Effector CD4-positive, alpha-beta T cell (primary cell): Measurements from ENCODE around the gene PPL.
"Not testable (repeated sequence)": the region's sequence is repeated elsewhere in the genome, so short reads cannot be mapped to it uniquely, and the experiment has no call there.

ENCODE experiments used
- DNase-seq: peaks from one replicate; pipeline ENCODE4 v3.0.0-alpha.2; 2020

The PPL gene

DNA sequence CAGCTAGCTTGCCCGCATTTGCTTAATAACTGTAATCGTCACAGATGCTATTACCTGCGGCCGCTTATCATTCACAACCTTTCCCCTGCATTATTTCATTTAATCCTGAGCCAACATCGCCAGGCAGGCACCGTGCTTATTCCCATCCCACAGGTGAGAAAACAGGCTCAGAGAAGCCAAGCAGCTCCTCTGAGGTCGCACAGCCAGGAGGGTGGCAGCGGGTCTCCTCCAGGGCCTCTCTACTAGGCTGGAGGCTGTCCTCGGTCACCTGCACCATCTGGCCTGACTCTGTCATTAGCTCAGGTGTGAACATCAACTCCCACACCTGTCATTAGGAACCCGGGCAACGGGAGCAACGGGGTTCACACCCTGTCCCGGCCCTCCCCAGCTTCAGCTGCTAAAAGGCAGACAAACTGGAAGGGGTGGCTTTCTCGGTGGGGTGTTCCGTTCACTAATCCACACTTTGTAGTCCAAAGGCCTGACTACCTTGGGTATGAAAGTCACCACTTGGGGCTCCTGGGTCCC lies 3.0 kb downstream of the PPL start:
- no peak for DNase-seq

DNA sequence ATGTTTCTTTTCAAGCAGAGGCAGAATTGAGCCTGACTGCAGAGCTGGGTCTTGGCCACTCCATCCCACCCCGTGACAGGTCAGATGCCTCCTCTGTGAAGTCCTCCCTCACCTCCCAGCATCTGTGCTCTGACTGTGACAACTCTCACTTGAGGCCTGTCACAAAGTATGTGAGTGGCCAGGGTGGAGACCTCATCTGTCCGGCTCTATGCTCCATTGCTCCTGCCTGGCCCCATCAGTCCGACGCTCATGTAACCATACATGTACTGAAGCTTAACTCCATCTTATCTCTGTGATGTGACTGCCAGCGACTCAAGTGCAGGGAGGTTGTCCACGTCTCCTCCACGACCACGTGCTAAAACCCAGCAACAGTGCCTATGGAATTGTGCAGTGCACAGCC lies 3.5 kb downstream of the PPL start:
- no peak for DNase-seq

DNA sequence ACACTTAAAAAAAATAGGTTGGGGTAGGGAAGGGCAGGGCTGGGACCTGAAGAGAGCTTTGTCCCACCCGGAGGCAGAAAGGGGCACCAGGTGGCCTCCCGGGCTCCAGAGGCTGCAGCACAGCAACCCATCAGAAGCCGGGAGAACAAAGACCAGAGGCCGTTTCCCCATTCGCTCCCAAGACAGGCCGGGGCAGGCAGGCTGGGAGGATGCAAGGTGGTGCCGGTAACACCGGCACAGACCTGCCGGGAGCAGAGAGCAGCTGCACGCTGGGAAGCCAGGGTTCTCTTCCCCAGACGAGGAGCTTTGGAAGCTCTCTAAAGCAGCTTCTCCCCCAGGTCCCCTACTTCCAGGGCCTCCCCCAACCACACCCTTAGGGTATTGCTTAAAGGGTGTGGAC lies 5.6 kb downstream of the PPL start:
- DNase-seq: no peak

DNA sequence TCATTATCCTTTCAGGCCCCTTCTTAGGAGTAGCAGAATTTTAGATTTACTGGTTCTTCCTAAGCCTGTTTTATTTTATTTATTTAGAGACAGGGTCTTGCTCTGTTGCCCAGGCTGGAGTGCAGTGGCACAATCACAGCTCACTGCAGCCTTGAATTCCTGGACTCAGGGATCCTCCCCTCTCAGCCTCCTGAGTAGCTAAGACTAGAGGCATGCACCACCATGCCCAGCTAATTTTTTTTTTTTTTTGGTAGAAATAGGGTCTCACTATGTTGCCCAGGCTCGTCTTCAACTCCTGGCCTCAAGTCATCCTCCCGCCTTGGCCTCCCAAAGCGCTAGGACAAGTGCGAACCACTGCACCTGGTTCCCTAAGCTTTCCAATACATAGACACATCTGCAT lies 7.3 kb downstream of the PPL start:
- not testable (repeated sequence) for DNase-seq

DNA sequence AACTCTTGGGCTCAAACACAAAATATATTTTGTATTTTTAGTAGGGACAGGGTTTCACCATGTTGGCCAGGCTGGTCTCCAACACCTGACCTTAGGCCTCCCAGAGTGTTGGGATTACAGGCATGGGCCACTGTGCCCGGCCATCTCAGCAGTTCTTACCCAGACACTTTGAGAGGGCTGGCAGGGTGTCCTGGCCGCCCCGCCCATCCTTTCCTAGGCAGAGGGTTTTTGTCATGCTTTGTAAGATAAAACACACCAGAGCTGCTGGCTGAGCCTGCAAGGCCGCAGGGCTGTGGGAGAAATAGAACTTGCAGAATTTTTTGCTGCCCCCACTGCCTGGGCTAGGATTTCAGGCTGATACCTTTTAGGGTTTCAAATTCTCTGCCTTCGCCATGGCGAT lies 8.7 kb downstream of the PPL start:
- DNase-seq: no peak

DNA sequence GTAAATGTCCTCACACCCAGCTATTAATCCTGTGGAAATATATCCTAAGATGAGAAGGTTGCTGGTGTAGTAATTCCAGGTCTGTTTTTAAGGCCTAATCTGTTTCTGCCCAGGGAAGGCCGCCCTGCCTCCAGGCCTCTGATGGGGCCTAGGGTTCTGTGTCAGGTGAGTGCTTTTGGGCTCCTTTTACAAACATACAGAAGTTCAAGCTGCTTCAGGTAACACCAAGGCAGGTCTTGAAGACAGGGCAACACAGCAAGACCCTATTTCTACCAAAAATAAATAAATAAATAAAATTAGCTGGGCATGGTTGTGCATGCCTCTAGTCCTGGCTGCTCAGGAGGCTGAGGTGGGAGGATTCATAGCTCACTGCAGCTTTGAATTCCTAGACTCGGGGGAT lies 9.3 kb downstream of the PPL start:
- no peak for DNase-seq

DNA sequence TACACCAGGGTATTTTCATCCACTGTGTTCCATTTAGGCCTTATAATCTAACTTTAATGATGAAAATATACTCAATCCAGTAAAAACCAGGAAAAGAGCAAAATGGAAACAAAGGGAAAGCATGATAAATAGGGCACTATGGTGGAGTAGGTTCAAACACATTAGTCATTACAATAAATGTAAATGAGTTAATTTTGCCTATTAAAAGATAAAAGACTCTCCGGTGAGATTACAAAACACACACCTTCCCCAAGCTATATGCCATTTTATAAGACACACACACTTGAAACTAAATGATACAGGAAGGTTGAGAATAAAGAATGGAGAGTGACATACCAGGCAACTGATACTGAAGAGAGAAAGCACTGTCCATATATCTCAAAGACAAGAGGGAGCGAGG lies 10.0 kb downstream of the PPL start:
- DNase-seq: no peak

DNA sequence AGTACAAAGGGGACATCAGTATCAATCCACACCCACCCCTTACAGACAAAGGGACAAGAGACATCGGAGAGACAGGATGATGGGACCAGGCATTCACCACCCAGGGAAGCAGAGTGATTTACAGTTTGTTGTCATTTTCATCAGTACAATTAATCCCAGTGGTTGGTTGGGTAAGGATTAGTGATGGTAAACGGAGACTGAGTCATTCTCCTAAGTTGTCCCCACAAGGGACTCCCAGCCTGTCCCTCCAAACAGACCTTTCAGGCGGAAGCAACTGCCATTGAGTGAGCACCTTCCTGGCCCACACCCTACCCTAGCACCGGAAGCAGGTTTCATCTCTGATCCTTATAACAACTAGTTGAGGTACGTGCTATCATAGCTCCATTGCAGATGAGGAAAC lies 11.2 kb downstream of the PPL start:
- DNase-seq: no peak

DNA sequence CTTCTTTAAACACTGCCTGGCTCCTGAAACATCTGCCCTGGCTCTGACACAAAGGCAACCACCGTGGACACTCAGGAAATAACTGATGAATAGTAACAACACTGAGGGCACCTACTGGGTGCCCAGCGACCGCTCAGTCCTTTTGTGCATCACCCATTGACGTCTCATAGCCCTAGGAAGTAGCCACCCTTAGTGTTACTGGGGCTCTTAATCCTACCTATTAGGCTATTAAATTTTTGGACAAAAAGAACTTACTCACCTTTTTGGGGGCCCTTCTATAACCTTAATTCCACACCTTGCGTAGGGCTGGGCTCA lies 11.7 kb downstream of the PPL start:
- no peak for DNase-seq

DNA sequence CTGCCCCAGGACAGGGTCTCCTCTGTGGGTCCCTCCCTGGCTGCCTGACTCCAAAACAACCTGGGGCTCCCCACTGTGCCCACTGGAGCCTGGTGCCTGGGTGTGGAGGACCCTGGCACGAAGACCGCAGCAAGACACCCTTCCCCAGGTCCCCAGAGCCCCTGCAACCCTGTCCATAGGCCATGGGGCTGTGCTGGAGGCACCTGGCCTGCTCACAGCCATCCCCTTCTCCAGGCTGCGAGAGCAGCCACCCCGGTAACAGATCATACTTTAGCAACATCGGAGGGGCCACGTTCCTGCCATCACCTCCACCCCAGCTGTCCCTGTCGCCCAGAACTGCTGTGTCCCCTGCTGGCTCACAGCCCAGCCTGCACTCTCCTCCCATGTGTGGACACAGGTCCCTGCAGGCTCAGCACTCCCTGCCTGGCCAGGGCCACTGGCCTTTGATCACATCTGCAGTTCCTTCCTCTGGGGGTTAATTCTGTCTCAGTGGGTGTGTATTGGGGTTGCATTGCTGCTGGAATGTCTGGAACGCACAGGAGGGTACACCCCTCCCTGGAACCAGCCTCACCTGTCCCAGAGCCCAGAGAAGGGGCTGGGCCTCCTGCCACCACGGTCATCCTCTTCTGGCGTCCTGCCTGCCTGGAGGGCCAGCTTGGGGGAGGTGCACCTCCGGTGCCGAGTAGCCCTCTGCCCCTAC lies 12.2 kb downstream of the PPL start:
- no peak for DNase-seq

DNA sequence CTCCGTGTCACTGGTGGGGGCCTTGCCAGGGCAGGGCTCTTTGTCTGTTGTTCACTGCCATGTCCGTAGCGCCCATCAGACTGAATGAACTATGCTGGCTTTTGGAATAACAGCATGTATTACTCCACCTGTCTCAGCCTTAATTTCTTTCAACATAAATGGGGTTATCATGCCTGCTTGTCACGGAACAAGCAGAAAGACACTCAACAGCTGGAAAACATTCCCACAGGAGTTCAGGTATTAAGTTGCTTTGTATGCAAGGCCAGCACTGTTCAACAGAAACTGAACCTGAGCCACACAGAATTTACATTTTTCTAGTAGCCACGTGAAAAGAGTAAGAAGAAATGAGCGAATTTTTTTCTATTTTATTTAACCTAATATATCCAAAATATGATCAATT lies 13.1 kb downstream of the PPL start:
- no peak for DNase-seq

DNA sequence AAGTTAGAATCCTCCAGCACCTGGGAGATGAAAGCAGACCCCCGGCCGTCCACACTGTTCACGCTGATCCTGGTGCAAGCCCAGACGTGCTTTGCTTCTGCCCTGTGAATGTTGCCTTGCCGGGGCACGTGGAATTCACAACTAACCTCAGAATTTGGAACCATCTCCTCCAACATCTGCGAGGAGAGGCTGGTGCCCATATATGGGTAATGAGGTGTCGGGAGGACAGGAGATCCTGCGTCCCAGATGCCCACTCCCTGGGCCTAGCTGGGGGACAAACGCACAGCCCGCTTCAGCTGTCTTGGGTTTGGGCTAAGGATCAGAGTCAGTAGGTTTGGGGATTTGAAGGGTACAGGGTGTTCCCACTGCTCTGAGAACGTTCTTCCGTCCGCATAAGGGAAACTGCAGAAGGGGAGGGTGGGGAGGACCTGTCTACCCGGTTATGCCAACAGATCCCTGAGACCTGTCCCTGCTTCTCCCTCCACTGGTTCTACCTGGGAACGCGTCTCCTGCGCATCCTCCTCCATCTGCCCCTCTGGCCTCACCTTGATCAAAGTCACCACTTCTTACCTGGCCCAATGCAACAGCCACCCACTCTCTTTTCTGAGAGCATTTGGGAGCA lies 14.1 kb downstream of the PPL start:
- no peak for DNase-seq

DNA sequence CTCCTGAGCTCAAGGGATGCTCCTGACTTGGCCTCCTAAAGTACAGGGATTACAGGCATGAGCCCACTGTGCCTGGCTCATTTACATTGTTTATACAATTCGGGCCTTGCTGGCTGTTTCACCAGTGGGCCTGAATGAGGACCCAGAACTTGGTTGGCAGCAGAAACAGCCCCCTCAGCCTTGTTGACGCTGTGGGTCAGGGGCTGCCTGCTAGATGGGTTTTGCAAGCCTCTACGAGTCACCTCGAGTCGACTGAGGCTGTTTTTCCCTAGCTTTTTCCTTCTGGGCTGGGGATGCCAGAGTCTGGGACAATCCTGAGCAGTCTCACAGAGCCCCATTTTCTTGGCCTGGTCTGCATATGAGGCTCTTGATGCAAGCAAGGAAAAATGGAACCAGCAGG lies 16.1 kb downstream of the PPL start:
- DNase-seq: no peak

DNA sequence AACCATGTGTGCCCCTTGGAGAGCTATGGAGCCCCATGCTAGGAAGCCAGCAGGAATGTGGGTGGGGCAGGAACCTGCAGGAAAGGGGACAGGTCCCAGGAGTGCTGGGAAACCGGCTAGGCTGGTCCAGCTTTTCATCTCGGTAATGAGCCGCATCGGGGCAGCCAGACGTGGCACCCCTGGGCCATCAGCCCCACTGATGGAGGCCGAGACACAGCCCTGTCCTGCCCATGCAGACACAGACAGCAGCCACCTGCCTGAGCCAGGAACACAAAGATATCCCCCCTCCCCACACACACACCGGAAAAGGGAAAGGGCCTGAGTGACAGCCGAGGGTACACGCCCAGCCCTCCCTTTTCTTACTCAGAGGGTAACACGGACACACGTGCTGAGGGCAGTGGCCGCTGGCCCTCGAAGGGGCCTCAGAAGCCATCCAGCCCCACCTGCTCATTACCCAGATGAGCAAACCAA lies 18.1 kb downstream of the PPL start:
- DNase-seq: no peak

DNA sequence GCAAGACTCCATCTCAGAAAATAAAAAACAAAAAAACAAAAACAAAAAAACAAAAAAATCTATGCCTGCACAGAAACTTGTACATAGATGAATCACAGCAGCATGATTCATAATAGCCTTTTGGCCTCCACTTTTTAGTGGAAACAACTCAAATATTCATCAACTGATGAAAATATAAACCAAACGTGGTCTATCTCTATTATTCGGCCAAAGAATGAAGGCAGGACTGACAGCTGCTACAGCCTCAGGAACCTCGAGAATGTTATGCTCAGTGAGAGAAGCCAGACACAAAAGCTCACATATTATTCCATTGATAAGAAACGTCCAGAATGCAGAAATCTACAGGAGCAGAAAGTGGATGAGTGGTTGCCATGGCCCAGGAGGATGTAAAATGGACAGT lies 19.8 kb downstream of the PPL start:
- DNase-seq: no peak

DNA sequence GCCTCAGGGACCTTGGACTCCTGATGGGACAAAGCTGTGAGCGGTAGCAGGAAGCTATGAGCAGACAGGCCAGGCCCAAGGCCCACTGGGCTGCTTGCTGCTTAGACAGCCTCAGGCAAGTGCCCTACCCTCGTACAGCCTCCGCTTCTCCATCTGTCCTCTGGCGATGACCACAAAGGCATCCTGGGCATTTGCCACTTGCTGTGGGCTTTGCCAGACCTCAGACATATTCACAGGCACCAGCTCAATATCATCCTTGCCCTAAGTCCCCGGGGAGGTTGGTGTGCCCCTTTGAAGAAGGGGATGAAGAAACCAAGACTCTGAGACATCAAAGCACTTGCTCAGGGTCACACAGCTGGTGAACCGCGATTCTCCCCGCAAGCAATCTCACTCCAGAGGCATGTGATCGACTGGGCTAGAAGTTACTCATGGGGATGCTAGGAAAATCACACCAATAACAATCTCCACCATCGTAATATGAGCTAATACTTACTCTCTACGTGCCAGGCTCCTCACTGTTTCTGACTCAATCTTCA lies 21.7 kb downstream of the PPL start:
- DNase-seq: no peak

DNA sequence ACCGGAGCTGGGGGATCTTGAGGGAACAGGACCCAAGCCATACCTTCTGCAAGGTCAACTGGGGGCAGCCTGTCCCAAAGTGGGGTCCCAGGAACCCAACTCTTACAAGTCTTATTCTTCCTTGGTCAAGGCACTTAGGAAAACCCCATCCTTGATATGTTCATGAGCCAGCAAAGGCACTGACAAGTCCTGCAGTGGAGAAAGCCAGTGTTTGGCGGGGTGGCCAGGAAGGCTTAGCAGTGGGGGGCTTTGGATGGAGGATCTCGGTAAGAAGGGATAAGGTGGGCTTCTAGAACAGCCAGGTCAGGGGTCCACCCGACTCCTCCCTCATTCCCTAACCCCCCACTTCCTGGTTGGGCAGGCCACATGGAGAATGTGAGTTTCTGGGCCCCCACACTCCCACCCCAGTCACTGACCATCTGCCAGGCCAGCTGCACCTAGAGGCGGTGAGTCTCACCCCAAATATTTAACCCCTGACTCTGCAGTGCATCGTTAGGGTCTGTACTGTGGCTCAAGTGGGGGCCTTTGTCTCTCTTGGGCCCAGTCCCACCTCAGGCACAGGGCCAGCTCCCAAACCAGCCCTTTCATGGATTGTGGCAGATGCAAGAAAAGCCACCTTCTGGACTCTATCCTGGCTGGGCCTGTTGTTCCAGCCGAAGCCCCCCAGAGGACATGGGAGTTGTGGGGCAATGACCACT lies 22.3 kb downstream of the PPL start:
- no peak for DNase-seq

DNA sequence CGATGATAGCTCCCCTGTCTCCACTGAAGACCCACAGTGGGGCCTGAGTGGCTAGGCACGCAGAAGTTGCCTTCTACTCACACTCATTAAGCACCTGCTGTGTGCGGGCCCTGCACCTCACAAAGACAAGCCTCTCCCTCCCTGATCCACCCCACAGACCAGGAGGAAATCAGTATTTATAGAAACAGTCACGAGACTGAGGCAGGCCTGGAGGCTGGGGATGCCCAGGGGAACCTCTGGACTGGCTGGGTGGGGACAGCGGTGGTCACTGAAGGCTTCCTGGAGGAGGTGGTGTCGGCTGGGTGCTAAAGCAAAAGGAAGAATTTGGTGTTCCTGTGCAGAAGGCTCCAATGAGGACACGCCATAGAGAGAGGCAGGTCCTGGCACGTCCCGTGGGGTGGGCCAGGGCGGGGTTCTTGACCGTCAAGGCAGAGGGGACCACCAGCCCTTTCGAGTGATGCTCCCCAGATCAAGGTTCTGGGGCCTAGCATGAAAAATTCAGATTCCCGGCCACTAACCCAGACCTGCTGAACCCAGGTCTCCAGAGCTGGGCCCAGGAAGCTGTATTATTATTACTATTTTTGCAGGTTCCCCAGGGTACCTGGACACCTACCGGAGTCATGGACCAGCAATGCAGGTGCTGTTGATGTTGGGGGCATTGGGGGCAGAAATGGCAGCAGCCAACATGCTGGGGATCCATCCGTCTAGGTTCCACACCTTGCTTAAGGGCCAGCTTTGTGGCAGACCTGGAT lies 23.0 kb downstream of the PPL start:
- no peak for DNase-seq

DNA sequence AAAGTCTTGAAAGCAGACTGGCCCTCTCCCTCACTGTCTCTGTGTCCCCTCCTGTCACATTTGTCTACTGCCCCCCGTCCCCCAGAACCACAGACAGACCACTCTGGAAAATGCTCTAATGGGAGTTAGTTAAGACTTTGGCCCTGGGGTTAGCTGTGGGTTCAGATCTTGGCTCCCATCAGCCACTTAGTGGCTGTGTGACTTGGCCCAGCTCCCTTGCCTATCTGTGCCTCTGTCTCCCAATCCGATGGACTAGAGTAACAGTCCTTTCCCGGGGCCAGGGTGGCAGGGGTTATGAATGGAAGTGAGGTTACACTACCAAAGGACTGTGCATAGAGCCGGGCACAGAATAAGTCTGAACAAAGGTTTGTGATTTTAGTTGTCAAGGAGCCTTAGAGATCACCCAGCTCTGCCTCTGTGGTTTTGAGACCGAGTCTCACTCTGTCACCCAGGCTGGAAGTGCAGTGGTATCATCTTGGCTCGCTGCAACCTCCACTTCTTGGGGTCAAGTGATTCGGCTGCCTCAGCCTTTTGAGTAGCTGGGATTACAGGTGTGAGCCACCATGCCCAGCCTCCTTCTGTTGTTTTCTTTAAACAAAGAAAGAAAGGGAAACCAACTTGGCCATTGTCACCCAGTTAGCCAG lies 23.7 kb downstream of the PPL start:
- no peak for DNase-seq

DNA sequence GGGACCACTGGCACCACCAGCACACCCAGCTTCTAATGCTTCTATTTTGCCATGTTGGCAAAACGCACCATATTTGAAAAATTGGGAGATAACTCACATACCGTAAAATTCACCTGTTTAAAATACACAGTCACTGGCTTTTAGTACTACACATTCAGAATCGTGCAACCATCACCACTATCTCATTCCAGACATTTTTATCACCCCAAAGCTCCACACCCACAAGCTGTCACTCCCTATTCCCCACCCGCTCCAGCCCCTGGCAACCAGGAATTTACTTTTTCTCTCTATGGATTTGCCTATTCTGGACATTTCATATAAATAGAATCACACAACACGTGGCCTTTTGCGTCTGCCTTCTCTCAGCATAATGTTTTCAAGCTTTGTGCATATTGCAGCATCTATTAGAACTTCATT lies 25.0 kb downstream of the PPL start:
- no peak for DNase-seq

DNA sequence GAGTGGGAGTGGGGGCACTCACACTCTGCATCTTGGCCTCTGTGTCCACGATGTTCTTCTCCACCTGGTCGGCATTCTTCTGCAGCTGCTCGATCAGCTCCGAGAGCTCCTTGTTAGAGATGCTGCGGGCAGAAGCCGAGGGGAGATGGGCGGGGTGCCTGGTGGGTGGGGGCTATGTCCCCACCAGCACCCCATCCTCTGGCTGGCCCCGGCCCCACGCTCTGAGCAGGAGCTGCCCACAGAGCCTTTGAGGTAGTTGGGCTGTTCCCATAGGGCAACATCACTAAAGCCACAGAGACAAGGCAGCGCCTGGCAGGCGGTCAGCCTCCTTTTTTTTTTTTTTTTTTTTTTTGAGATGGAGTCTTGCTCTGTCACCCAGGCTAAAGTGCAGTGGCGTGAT lies 26.1 kb downstream of the PPL start:
- DNase-seq: no peak

DNA sequence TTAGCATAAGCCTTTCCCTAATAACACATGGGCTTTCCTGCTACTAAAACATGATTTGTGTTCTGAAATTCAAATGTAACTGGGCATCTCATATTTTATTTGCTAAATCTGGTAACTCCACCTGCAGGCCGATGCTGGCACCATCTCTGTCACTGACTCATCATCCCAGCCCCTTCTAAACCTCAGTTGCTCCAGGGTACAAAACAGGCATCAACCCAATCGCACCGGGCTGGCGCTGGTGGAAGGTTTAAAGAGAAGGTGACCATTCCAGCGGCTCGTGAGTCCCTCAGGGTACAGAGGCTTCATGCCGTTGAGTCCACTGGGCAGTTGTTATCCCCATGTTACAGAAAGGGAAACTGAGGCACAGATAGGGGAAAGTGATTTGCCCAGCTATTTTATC lies 27.1 kb downstream of the PPL start:
- DNase-seq: no peak
